GM12875 (cell line): Measurements from ENCODE around the gene GRM4.
A peak's percentile ranks its signal among the peaks of the same experiment; 100 is the strongest.
"Not testable (repeated sequence)": the region's sequence is repeated elsewhere in the genome, so short reads cannot be mapped to it uniquely, and the experiment has no call there.

ENCODE experiments used
- H3K4me3 ChIP-seq: one replicate; pipeline ENCODE4 v1.5.1; 2011; ENCODE audit warnings: low read depth, low read length, control low read depth
- CTCF ChIP-seq: IDR thresholded peaks from 2 replicates; pipeline ENCODE4 v1.5.1; 2011; ENCODE audit warnings: low read depth, mild to moderate bottlenecking, control low read depth, inconsistent platforms, low read length, moderate library complexity, borderline replicate concordance; ENCODE audit not compliant: insufficient read depth

GRM4 gene

GRCh38 chr6:34146021-34146782, at the start of gene GRM4:
TSS of gene GRM4 (minus strand) at chr6:34146087. CDS start at chr6:34133496, 12,591 bp downstream.
- TF ChIP-seq CTCF: no peak

GRCh38 chr6:34194772-34195171, 48.9 kb upstream of the GRM4 start:
- H3K4me3 ChIP-seq: no peak overlapping the region
- TF ChIP-seq CTCF: no peak

More at GRCh38 chr6:34146021-34146782, at the start of gene GRM4:
- H3K4me3 ChIP-seq: no peak within 1 kb of the TSS

GRCh38 chr6:34190504-34191122, 44.7 kb upstream of the GRM4 start:
- no peak for TF ChIP-seq CTCF
- no peak overlapping the region for H3K4me3 ChIP-seq

- TF ChIP-seq CTCF: no peak
- H3K4me3 ChIP-seq: no peak overlapping the region
These were observed 44.1 kb upstream of the GRM4 start for GRCh38 chr6:34189806-34190503.

- not testable (repeated sequence) for H3K4me3 ChIP-seq
These were observed 38.8 kb upstream of the GRM4 start for GRCh38 chr6:34184726-34185125.

- no peak for TF ChIP-seq CTCF
- H3K4me3 ChIP-seq: peak overlapping the region; percentile 22
These were observed 37.1 kb upstream of the GRM4 start for GRCh38 chr6:34182751-34183531.

GRCh38 chr6:34181908-34182307, 36.0 kb upstream of the GRM4 start:
- TF ChIP-seq CTCF: no peak
- H3K4me3 ChIP-seq: no peak overlapping the region
